Natural killer cell (primary cell): Measurements from ENCODE around the gene SLC7A6. TPM values are rescaled to one million over a fixed set of nuclear protein-coding genes. Genes with fewer than 3 reads are reported as not detected.

Experiments used
- ATAC-seq, 3 donors: fragments of 150-1000 bp in 2 of 3; fragments of 200-7000 bp in 1 of 3; cut with Tn5 transposase; 1 replicate in 1 of 3; 2 replicates in 2 of 3; pipeline ENCODE4 v1.10.0; 2021; ENCODE audit warnings: mild to moderate bottlenecking in 2 of 3, moderate library complexity in 2 of 3
- DNase-seq, 2 donors: peaks; one replicate each; pipeline versions ENCODE4 v3.0.0 to v3.0.0-alpha.2; 2013 to 2021; ENCODE audit warnings: mixed read lengths in 1 of 2
- H3K27ac ChIP-seq: one replicate; pipeline ENCODE4 v1.5.1; 2013; ENCODE audit warnings: mild to moderate bottlenecking, low read length
- H3K27me3 ChIP-seq: one replicate; pipeline ENCODE4 v1.6.1; 2013; ENCODE audit warnings: low read length; ENCODE audit not compliant: control insufficient read depth, insufficient read depth
- H3K36me3 ChIP-seq: one replicate; pipeline ENCODE4 v1.6.1; 2013; ENCODE audit warnings: low read length; ENCODE audit not compliant: control insufficient read depth, insufficient read depth
- H3K4me1 ChIP-seq: one replicate; pipeline ENCODE4 v1.6.1; 2013; ENCODE audit warnings: low read length; ENCODE audit not compliant: control insufficient read depth, insufficient read depth
- H3K4me3 ChIP-seq: one replicate; pipeline ENCODE4 v1.5.1; 2013; ENCODE audit warnings: low read length
- H3K9me3 ChIP-seq: one replicate; pipeline ENCODE4 v1.6.1; 2013; ENCODE audit warnings: low read length; ENCODE audit not compliant: control insufficient read depth, insufficient read depth
- H3K27ac Mint-ChIP-seq, 2 donors: one replicate each; pipeline ENCODE4 v1.8.0; 2022; ENCODE audit warnings: mild to moderate bottlenecking in 2 of 2, mixed read lengths in 2 of 2, moderate library complexity in 1 of 2
- H3K27me3 Mint-ChIP-seq, 2 donors: one replicate each; pipeline ENCODE4 v1.8.0; 2022; ENCODE audit warnings: low read depth in 2 of 2, mixed read lengths in 2 of 2
- H3K36me3 Mint-ChIP-seq: one replicate; pipeline ENCODE4 v1.8.0; 2022; ENCODE audit warnings: mixed read lengths
- H3K4me1 Mint-ChIP-seq, 2 donors: one replicate each; pipeline ENCODE4 v1.8.0; 2022; ENCODE audit warnings: mixed read lengths in 2 of 2
- H3K4me3 Mint-ChIP-seq: one replicate; pipeline ENCODE4 v1.8.0; 2022; ENCODE audit warnings: mild to moderate bottlenecking, moderate library complexity, mixed read lengths
- H3K9me3 Mint-ChIP-seq, 2 donors: one replicate each; pipeline ENCODE4 v1.8.0; 2022; ENCODE audit warnings: mixed read lengths in 2 of 2
- CTCF ChIP-seq: fragments of 200-600 bp; IDR thresholded peaks from one replicate; pipeline ENCODE4 v1.8.0; 2022; ENCODE audit warnings: antibody characterized with exemption
- WGBS: methylation state at CpG from one replicate; pipeline ENCODE4 v1.1.7; 2013; ENCODE audit warnings: missing lambda C conversion rate; ENCODE audit not compliant: insufficient coverage; 5-methylcytosine and 5-hydroxymethylcytosine counted together
- intact Hi-C: fragments of 100-400 bp; cut with micrococcal nuclease; formaldehyde crosslinking; loops from one replicate; pipeline ENCODE4 v1.14.2; 2022
- total RNA-seq, 4 donors: library from RNA; stranded (reverse); fragments of 120-200 nt in 1 of 4; gene quantifications; one replicate each; pipeline versions ENCODE4 v1.2.3 to v1.2.4, GENCODE V29; 2013 to 2022

The SLC7A6 gene
- total RNA-seq, 3 donors from 2014 or later (not counting 1 experiment from before 2014, with no cell fraction given) = 46.6 to 84.9 (median 69.6) TPM

GRCh38 chr16:68324780-68325357, 60.5 kb downstream of the SLC7A6 start:
- H3K27ac ChIP-seq = no peak overlapping the region
- H3K4me3 Mint-ChIP-seq = no peak overlapping the region
- no peak for TF ChIP-seq CTCF
- no peaks in the 10 kb centered on the region for H3K27me3 ChIP-seq
- intact Hi-C loops = no loop called here
- DNase-seq (no peak), ATAC-seq (no peak)
- peaks cover 9 to 10% of the 10 kb centered on the region in 2 donors for H3K4me1 Mint-ChIP-seq
- no peaks in the 10 kb centered on the region for H3K9me3 Mint-ChIP-seq
- H3K36me3 Mint-ChIP-seq = no peaks in the 10 kb centered on the region
- H3K36me3 ChIP-seq = peaks cover 28% of the 10 kb centered on the region
- no peaks in the 10 kb centered on the region for H3K27me3 Mint-ChIP-seq
- H3K9me3 ChIP-seq = no peaks in the 10 kb centered on the region
- H3K27ac Mint-ChIP-seq = no peak overlapping the region
- no peak overlapping the region for H3K4me3 ChIP-seq
- H3K4me1 ChIP-seq = peaks cover 3% of the 10 kb centered on the region
- 95% methylated on average over 8 of the region's 8 CpGs for WGBS

- Mint-ChIP-seq H3K4me1 (peaks cover 6% of the 10 kb centered on the region in 2 donors), H3K9me3 (no peaks in the 10 kb centered on the region), H3K27me3 (no peaks in the 10 kb centered on the region), H3K27ac (peak overlapping the region in 1 of 2 donors; percentile 4), H3K4me3 (no peak overlapping the region), H3K36me3 (no peaks in the 10 kb centered on the region)
- TF ChIP-seq CTCF = peak; percentile 92
- H3K4me1 ChIP-seq = peaks cover 3% of the 10 kb centered on the region
- no peak overlapping the region for H3K4me3 ChIP-seq
- 50% methylated on average over 13 of the region's 13 CpGs for WGBS
- intact Hi-C loops = loop anchor here (1.0 kb wide), 1 partner anchor 67 kb away; no protein-coding TSS in a partner anchor
- ATAC-seq (peak; percentile 93 to 100 (median 100)), DNase-seq (peak; percentile 66 to 92)
- H3K9me3 ChIP-seq = no peaks in the 10 kb centered on the region
- peaks cover 26% of the 10 kb centered on the region for H3K36me3 ChIP-seq
- no peak overlapping the region for H3K27ac ChIP-seq
- no peaks in the 10 kb centered on the region for H3K27me3 ChIP-seq
Measured at GRCh38 chr16:68328151-68328859, 64.0 kb downstream of the SLC7A6 start.

- H3K4me3 ChIP-seq = no peak overlapping the region
- Mint-ChIP-seq H3K27ac (peak overlapping the region in 1 of 2 donors; percentile 4), H3K4me3 (no peak overlapping the region), H3K27me3 (no peaks in the 10 kb centered on the region), H3K4me1 (peaks cover 6% of the 10 kb centered on the region in 2 donors), H3K36me3 (no peaks in the 10 kb centered on the region), H3K9me3 (no peaks in the 10 kb centered on the region)
- intact Hi-C loops = loop anchor here (1.0 kb wide), 1 partner anchor 68 kb away; no protein-coding TSS in a partner anchor
- no peaks in the 10 kb centered on the region for H3K9me3 ChIP-seq
- H3K27me3 ChIP-seq = no peaks in the 10 kb centered on the region
- DNase-seq (no peak), ATAC-seq (no peak)
- peaks cover 24% of the 10 kb centered on the region for H3K36me3 ChIP-seq
- TF ChIP-seq CTCF = peak; percentile 44
- H3K4me1 ChIP-seq = peaks cover 3% of the 10 kb centered on the region
- 53% methylated on average over 3 of the region's 3 CpGs for WGBS
- no peak overlapping the region for H3K27ac ChIP-seq
Measured at GRCh38 chr16:68328860-68329390, 64.6 kb downstream of the SLC7A6 start.
